Naive thymus-derived CD4-positive, alpha-beta T cell (primary cell): Measurements from ENCODE around the gene MLF2. TPM values are rescaled to one million over a fixed set of nuclear protein-coding genes. Genes with fewer than 3 reads are reported as not detected.

Experiments used
- ATAC-seq: fragments of 150-1000 bp; cut with Tn5 transposase; 2 replicates; pipeline ENCODE4 v1.10.0; 2021; ENCODE audit warnings: mild to moderate bottlenecking, moderate library complexity
- CTCF ChIA-PET: fragments of 350-600 bp; sonication (Branson Sonifier 250); formaldehyde crosslinking; loops from one replicate; lab custom pipeline; 2021; ENCODE audit warnings: antibody characterized with exemption; lab: Charles Lee
- POLR2A ChIA-PET: fragments of 350-600 bp; sonication (Branson Sonifier 250); formaldehyde crosslinking; loops from one replicate; lab custom pipeline; 2021; ENCODE audit warnings: antibody characterized with exemption, inconsistent platforms; lab: Charles Lee
- DNase-seq, 9 donors: peaks; one replicate each; pipeline versions ENCODE4 v3.0.0 to v3.0.0-alpha.2; 2020 to 2022; ENCODE audit warnings: mixed read lengths in 1 of 9
- H3K27ac ChIP-seq: one replicate; pipeline ENCODE4 v1.7.0; 2013; ENCODE audit warnings: mild to moderate bottlenecking, low read depth, low read length, moderate library complexity
- H3K27me3 ChIP-seq, 2 donors: one replicate each; pipeline ENCODE4 v1.7.0; 2013; ENCODE audit warnings: low read length in 2 of 2, mild to moderate bottlenecking in 2 of 2, moderate library complexity in 2 of 2; ENCODE audit not compliant: control insufficient read depth in 2 of 2, insufficient read depth in 2 of 2
- H3K36me3 ChIP-seq, 3 experiments: 1 replicate in 2 of 3; 2 replicates in 1 of 3; pipeline ENCODE4 v1.7.0; 2013; ENCODE audit warnings: low read length in 3 of 3, mild to moderate bottlenecking in 3 of 3, moderate library complexity in 1 of 3; ENCODE audit not compliant: insufficient read depth in 3 of 3, control insufficient read depth in 2 of 3
- H3K4me1 ChIP-seq, 2 donors: one replicate each; pipeline ENCODE4 v1.7.0; 2013; ENCODE audit warnings: low read length in 2 of 2, mild to moderate bottlenecking in 2 of 2, moderate library complexity in 1 of 2; ENCODE audit not compliant: control insufficient read depth in 2 of 2, insufficient read depth in 2 of 2
- H3K4me3 ChIP-seq: 2 replicates; pipeline ENCODE4 v1.7.0; 2013; ENCODE audit warnings: mild to moderate bottlenecking, low read length
- H3K9me3 ChIP-seq, 3 experiments: 1 replicate in 2 of 3; 2 replicates in 1 of 3; pipeline ENCODE4 v1.7.0; 2013; ENCODE audit warnings: low read length in 3 of 3; ENCODE audit not compliant: control insufficient read depth in 2 of 3
- H3K27ac Mint-ChIP-seq, 9 donors: one replicate each; pipeline ENCODE4 v1.8.0; 2020 to 2022; ENCODE audit warnings: mixed read lengths in 9 of 9, mild to moderate bottlenecking in 8 of 9, moderate library complexity in 5 of 9, inconsistent platforms in 2 of 9
- H3K27me3 Mint-ChIP-seq, 5 donors: one replicate each; pipeline ENCODE4 v1.8.0; 2021 to 2022; ENCODE audit warnings: mixed read lengths in 5 of 5, mild to moderate bottlenecking in 1 of 5
- H3K36me3 Mint-ChIP-seq, 5 donors: one replicate each; pipeline ENCODE4 v1.8.0; 2020 to 2022; ENCODE audit warnings: mixed read lengths in 5 of 5, mild to moderate bottlenecking in 3 of 5, inconsistent platforms in 1 of 5
- H3K4me1 Mint-ChIP-seq, 7 donors: one replicate each; pipeline ENCODE4 v1.8.0; 2020 to 2022; ENCODE audit warnings: mixed read lengths in 7 of 7, mild to moderate bottlenecking in 3 of 7, inconsistent platforms in 1 of 7
- H3K4me3 Mint-ChIP-seq, 10 donors: one replicate each; pipeline ENCODE4 v1.8.0; 2020 to 2022; ENCODE audit warnings: mild to moderate bottlenecking in 10 of 10, mixed read lengths in 10 of 10, moderate library complexity in 6 of 10, inconsistent platforms in 2 of 10
- H3K9me3 Mint-ChIP-seq, 11 donors: one replicate each; pipeline ENCODE4 v1.8.0; 2020 to 2022; ENCODE audit warnings: mixed read lengths in 11 of 11, mild to moderate bottlenecking in 4 of 11, inconsistent platforms in 1 of 11, moderate library complexity in 1 of 11
- intact Hi-C, 2 donors: fragments of 100-400 bp; cut with micrococcal nuclease; formaldehyde crosslinking; loops; one replicate each; pipeline ENCODE4 v1.15.1; 2023
- polyA plus RNA-seq, 2 donors: library from polyadenylated mRNA; unstranded; fragments of 300-500 nt; fragmentation: Illumina TruSeq; gene quantifications; one replicate each; pipeline ENCODE4 v1.2.3, GENCODE V29; 2021
- total RNA-seq, 6 experiments: library from RNA in 5 of 6; stranded (reverse) in 5 of 6; gene quantifications; 1 replicate in 5 of 6; 2 replicates in 1 of 6; pipeline ENCODE4 v1.2.3 and lab custom pipeline; 2021 to 2026

The MLF2 gene, protein sequence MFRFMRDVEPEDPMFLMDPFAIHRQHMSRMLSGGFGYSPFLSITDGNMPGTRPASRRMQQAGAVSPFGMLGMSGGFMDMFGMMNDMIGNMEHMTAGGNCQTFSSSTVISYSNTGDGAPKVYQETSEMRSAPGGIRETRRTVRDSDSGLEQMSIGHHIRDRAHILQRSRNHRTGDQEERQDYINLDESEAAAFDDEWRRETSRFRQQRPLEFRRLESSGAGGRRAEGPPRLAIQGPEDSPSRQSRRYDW
- total RNA-seq (100 to 1,000 TPM in 3 of 5 experiments, 10 to 100 TPM in 2; 84.6 to 141 (median 117) TPM), polyA plus RNA-seq (100 to 1,000 TPM; 122 to 134 TPM), total RNA-seq (lab: John Stamatoyannopoulos, UW) (56.3 reads per million, percentile 74 among the genes with 10 or more reads in this experiment)

DNA sequence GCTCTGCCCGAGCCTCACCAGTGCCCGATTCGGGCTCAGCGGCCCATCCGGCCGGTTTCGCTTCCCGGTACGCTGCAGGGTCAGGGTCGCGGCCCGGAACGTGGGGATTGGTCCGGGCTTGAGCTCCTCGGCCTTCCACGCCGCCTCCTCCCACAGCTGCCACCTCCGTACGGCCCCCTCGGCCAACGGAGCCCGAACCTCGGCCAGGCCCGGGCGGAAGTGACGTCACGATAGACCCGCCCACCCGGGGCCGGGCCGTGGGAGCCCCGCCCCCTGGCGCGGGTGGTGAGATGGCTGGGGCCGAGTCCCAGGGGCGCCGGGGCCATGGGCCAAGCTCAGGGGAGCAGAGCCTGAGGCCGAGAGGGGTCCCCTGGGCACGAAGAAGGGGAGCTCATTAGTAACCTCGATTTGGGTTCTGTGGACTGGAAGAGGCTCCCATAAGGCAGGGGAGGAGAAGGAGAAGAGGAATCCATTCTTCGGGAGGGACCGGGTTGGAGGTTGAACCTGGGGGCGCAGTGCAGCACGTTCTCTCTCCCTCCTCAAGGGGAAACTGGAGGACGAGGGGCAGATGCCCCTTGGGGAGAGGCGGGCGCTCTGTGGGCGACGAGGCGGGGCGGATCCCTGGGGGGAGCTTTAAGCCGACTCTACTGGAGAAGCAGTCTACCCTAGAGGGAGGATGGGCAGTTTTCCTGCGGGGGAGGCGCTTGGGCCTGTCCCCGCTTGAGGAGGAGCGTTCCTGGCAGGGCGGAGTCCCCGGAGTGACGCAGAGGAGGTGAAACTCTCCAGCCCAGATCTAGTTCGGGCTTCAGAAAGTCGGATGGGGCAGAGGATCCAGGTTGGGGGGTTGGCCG is at the start of gene MLF2:
MLF2 (minus strand) TSS at position 221 of the 851 bp plus-strand sequence. CDS start 807 bp downstream, outside the sequence.
- ChIA-PET POLR2A (interaction anchor here (0.6 to 6.6 kb wide), 39 partner anchors 9 to 314 kb away, joined by 3 to 91 read pairs (median 4); partner anchors contain the start of genes CD27, CD4, CDCA3 and COPS7A), CTCF (interaction anchor here (0.6 to 6.9 kb wide), 33 partner anchors 8 to 288 kb away, joined by 3 to 94 read pairs (median 4); partner anchors contain the start of genes CD4, COPS7A, GPR162 and LAG3)
- Mint-ChIP-seq H3K36me3 (peaks cover 5 to 9% (median 7%) of the 10 kb centered on the region in 5 donors), H3K27me3 (no peaks in the 10 kb centered on the region), H3K27ac (peak within 1 kb of the TSS; percentile 97 to 100 (median 99)), H3K9me3 (no peaks in the 10 kb centered on the region), H3K4me3 (peak within 1 kb of the TSS; percentile 91 to 97 (median 96)), H3K4me1 (peaks cover 10 to 44% (median 23%) of the 10 kb centered on the region in 7 donors)
- Histone ChIP-seq H3K36me3 (peaks cover 4 to 45% (median 10%) of the 10 kb centered on the region in 3 experiments), H3K4me1 (peaks cover 0 to 12% of the 10 kb centered on the region in 2 donors), H3K4me3 (peak within 1 kb of the TSS; percentile 99), H3K9me3 (no peaks in the 10 kb centered on the region), H3K27ac (peak within 1 kb of the TSS; percentile 97), H3K27me3 (no peaks in the 10 kb centered on the region)
- peak; percentile 93 for ATAC-seq
- peak; percentile 95 to 99 (median 97) for DNase-seq
- intact Hi-C loops = loop anchor here (1.0 to 5.0 kb wide), 26 partner anchors 11 to 292 kb away; partner anchors contain the start of genes CD4 (in 2 of the 2), CHD4 (in 2 of the 2), COPS7A (in 2 of the 2) and EMG1 (in 2 of the 2)

DNA sequence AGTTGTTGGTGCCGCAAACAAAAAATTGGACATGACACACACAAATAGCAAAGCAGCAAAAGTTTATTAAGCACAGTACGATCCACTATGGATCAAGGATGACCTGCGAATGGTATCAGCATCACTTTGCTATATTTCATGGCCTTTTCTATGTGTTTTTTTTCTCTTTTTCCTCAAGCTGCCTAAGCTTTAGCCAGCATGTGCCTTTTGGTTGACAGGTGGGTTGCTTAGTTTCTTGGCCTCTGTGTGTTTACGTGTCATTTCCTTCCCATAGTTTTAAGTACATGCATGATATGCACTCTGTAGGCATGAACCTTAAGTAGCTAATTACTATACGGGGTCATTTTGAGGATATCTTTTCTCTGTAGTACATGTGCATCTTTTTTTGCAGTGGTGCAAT is 46.2 kb upstream of the MLF2 start:
- Histone ChIP-seq H3K36me3 (peaks cover 0 to 67% (median 22%) of the 10 kb centered on the region in 3 experiments), H3K9me3 (no peaks in the 10 kb centered on the region), H3K4me3 (no peak overlapping the region), H3K4me1 (peaks cover 0 to 24% of the 10 kb centered on the region in 2 donors), H3K27me3 (no peaks in the 10 kb centered on the region), H3K27ac (no peak overlapping the region)
- intact Hi-C loops = no loop called here
- ChIA-PET POLR2A (interaction anchor here (0.6 to 1.7 kb wide), 2 partner anchors 10 to 55 kb away, joined by 3 to 5 read pairs; partner anchors contain the start of gene CD4), CTCF (no interaction called here)
- DNase-seq = no peak
- Mint-ChIP-seq H3K4me1 (peaks cover 34 to 62% (median 55%) of the 10 kb centered on the region in 7 donors), H3K9me3 (no peaks in the 10 kb centered on the region), H3K36me3 (peaks cover 4 to 60% (median 24%) of the 10 kb centered on the region in 5 donors), H3K27ac (peak overlapping the region in 7 of 9 donors; percentile 6 to 79 (median 65)), H3K4me3 (peak overlapping the region in 1 of 10 donors; percentile 32), H3K27me3 (no peaks in the 10 kb centered on the region)
- no peak for ATAC-seq

DNA sequence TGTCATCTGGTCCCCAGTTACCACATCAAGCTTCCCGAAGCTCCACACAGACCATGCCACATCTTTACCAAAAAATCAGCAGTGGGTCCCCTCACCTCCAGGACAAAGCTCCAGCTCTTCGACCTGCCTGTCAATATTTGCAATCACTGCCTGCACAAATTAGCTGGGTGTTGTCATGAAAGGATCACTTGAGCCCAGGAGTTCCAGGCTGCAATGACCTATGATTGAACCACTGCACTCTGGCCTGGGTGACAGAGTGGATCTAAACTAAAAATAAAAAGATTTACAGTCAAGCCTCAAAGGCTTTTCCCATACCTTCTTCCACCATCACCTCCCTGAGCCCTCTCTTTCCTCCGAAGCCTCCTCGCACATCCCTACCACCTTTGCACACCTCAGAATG is 43.6 kb upstream of the MLF2 start:
- H3K4me1 ChIP-seq = peaks cover 0 to 28% of the 10 kb centered on the region in 2 donors
- ATAC-seq = no peak
- peak overlapping the region in 6 of 9 donors; percentile 52 to 97 (median 75) for H3K27ac Mint-ChIP-seq
- intact Hi-C loops = no loop called here
- peaks cover 4 to 46% (median 21%) of the 10 kb centered on the region in 5 donors for H3K36me3 Mint-ChIP-seq
- no peak overlapping the region for H3K27ac ChIP-seq
- H3K4me1 Mint-ChIP-seq = peaks cover 53 to 85% (median 75%) of the 10 kb centered on the region in 7 donors
- no peaks in the 10 kb centered on the region for H3K9me3 ChIP-seq
- no peaks in the 10 kb centered on the region for H3K27me3 ChIP-seq
- peaks cover 0 to 51% (median 22%) of the 10 kb centered on the region in 3 experiments for H3K36me3 ChIP-seq
- ChIA-PET POLR2A (interaction anchor here (0.9 to 1.5 kb wide), 5 partner anchors 13 to 32 kb away, joined by 3 to 8 read pairs (median 3); partner anchors contain the start of gene P3H3), CTCF (interaction anchor here (0.8 to 1.3 kb wide), 2 partner anchors 60 to 233 kb away, joined by 3 to 4 read pairs; no protein-coding TSS in a partner anchor)
- H3K4me3 Mint-ChIP-seq = peak overlapping the region in 3 of 10 donors; percentile 2 to 47 (median 45)
- no peaks in the 10 kb centered on the region for H3K9me3 Mint-ChIP-seq
- no peak overlapping the region for H3K4me3 ChIP-seq
- DNase-seq = no peak
- H3K27me3 Mint-ChIP-seq = no peaks in the 10 kb centered on the region

DNA sequence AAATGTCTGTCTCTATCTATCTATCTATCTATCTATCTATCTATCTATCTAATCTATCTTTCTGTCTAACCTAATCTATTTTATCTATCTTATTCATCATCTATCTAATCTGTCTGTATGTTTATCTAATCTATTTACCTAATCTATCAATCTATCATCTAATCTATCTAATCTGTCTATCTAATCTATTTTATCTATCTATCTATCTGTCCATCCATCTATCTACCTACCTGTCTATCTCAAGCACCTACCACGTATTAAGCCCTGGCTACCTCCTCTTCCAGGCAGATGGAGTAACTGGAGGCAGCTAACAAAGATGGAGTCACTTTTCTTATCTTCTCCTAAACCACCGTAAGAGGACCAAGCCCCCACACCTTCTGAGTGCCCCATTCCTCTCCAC is 42.1 kb upstream of the MLF2 start:
- H3K27ac ChIP-seq = no peak overlapping the region
- peaks cover 0 to 45% (median 19%) of the 10 kb centered on the region in 3 experiments for H3K36me3 ChIP-seq
- POLR2A ChIA-PET = interaction anchor here (0.7 to 2.2 kb wide), 4 partner anchors 9 to 26 kb away, joined by 3 to 6 read pairs (median 4); no protein-coding TSS in a partner anchor

DNA sequence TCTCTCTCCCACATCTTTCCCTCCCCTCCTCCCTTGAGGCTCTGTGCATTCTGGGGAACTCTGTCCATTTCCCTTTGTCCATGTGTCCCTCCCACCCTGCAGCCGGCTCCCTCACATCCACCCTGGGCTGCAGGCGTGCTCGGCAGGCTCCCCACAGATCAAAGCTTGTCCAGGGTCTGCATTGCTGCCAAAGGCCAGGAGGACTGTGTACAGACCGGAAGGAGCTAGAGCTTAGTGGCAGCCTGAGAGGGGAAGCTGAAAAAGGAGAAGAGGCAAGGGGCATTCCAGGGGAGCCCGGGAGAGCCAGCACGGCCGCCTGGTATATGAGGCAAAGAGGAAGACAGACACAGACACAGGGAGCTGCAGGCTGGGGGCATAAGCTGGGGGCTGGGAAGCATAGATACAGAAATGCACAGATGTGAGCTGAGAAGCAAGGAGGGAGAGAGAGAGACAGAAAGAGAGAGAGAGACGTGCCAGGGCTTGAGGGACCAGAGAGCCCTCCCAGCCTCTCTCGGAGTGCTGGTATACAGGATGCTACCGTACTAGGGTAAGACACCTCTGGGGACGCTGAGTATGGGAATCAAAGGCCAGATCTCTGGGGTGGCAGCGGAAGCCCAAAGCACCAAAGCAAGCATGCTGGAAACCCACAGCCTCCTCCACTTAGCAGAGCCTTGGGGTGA is 39.7 kb upstream of the MLF2 start:
- intact Hi-C loops = loop anchor here (1.0 to 5.0 kb wide), 6 partner anchors 9 to 105 kb away; partner anchors contain the start of gene ZNF384 (in 1 of the 2)
- ATAC-seq (peak; percentile 76), DNase-seq (peak in 7 of 9 donors; percentile 66 to 79 (median 76))
- ChIA-PET CTCF (interaction anchor here (0.7 to 2.7 kb wide), 11 partner anchors 9 to 172 kb away, joined by 3 to 18 read pairs (median 5); partner anchors contain the start of gene MLF2), POLR2A (interaction anchor here (0.6 to 3.3 kb wide), 20 partner anchors 9 to 1232 kb away, joined by 3 to 29 read pairs (median 5); partner anchors contain the start of genes C12orf57, CDCA3, LAG3 and MLF2)
- H3K9me3 ChIP-seq = no peaks in the 10 kb centered on the region
- H3K4me3 ChIP-seq = peak overlapping the region; percentile 87
- H3K27me3 ChIP-seq = no peaks in the 10 kb centered on the region
- peak overlapping the region; percentile 85 to 99 (median 96) for H3K4me3 Mint-ChIP-seq
- H3K27ac Mint-ChIP-seq = peak overlapping the region; percentile 88 to 99 (median 97)
- peaks cover 0 to 26% (median 13%) of the 10 kb centered on the region in 3 experiments for H3K36me3 ChIP-seq
- peaks cover 52 to 84% (median 72%) of the 10 kb centered on the region in 7 donors for H3K4me1 Mint-ChIP-seq
- H3K27ac ChIP-seq = peak overlapping the region; percentile 86
- peaks cover 4 to 37% (median 18%) of the 10 kb centered on the region in 5 donors for H3K36me3 Mint-ChIP-seq
- no peaks in the 10 kb centered on the region for H3K27me3 Mint-ChIP-seq
- H3K4me1 ChIP-seq = peaks cover 0 to 29% of the 10 kb centered on the region in 2 donors
- H3K9me3 Mint-ChIP-seq = no peaks in the 10 kb centered on the region

More for the DNA sequence above, 42.1 kb upstream of the MLF2 start:
- Histone ChIP-seq H3K4me1 (peaks cover 0 to 28% of the 10 kb centered on the region in 2 donors), H3K9me3 (no peaks in the 10 kb centered on the region), H3K4me3 (no peak overlapping the region), H3K27me3 (no peaks in the 10 kb centered on the region)
- H3K27me3 Mint-ChIP-seq = no peaks in the 10 kb centered on the region
- H3K36me3 Mint-ChIP-seq = peaks cover 4 to 46% (median 21%) of the 10 kb centered on the region in 5 donors
- H3K27ac Mint-ChIP-seq = peak overlapping the region in 8 of 9 donors; percentile 15 to 97 (median 76)
- intact Hi-C loops = no loop called here
- ATAC-seq = no peak
- peak overlapping the region in 8 of 10 donors; percentile 0 to 85 (median 24) for H3K4me3 Mint-ChIP-seq
- H3K9me3 Mint-ChIP-seq = no peaks in the 10 kb centered on the region
- DNase-seq = no peak
- CTCF ChIA-PET = interaction anchor here (0.7 to 1.1 kb wide), 2 partner anchors 17 to 28 kb away, joined by 3 to 4 read pairs; no protein-coding TSS in a partner anchor
- peaks cover 54 to 90% (median 77%) of the 10 kb centered on the region in 7 donors for H3K4me1 Mint-ChIP-seq
